GM18499 (cell line): ENCODE results near the gene ARL2.
"Not testable (repeated sequence)": the region's sequence is repeated elsewhere in the genome, so short reads cannot be mapped to it uniquely, and the experiment has no call there.

ENCODE experiments used
- ATAC-seq: cut with Tn5 transposase; IDR thresholded peaks from one replicate; pipeline ENCODE4 v1.9.1; 2021; ENCODE audit warnings: moderate number of reproducible peaks; ENCODE audit not compliant: insufficient read depth, unreplicated experiment

Gene ARL2

DNA sequence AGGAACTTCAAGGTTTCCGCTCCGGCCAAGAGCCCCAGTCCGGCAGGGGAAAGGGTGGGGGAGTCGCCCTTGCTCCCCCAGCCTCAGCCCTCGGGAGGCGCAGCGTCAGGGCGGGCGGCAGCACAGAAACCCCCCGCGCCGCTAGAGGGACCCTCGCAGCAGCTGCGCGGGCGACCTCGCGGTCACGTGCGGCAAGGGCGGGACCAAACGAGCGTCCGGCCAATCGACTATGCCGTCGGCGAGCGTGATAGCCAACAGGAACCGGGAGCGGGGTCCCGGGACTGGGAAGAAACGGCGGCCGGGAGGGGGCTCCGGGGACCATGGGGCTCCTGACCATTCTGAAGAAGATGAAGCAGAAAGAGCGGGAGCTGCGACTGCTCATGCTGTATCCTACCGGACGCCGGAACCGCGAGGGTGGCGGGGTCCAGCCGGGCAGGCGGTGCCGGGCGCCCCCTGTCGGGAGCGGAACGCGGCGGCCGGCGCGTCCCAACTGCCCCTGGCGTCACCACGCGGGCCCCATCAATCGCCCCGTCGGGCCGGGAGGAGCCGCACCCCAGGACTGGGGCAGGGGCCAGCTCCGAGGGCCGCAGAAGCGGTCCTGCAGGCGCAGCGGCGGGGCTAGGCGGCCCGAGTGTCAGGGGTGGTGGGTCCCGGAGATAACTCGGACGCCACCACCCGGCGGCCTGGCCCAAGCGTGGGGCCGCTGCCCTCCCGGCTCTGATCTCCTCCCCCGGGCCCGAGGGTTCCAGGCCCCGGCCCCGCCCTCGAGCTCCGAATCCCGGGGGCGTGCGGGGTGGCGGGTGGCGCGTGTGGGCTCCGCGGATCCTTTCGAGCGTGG is at the start of gene ARL2:
ARL2 (plus strand) TSS at position 273 of the 838 bp plus-strand sequence; CDS start at position 321, 48 bp downstream.
- ATAC-seq = peak; percentile 39

DNA sequence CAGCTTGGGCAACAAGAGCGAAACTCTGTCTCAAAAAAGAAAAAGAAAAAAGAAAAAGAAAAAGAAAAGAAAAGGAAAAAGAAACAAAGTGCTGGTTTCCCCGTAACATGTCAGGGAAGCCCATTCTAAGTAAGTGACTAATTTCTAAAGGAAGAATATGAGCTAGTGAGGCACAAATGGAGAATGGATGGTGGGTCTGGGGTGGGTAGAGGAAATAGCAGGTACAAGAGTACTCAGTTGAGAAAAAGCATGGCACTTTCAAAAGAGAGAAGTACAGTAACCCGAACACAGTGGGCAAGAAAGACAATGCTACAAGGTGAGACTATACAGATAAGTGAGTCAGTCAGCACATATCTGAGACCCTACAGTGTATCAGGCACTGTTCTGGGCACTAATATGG is 46.6 kb upstream of the ARL2 start:
- ATAC-seq = no peak

GRCh38 chr11:64969209-64969608 is 44.8 kb upstream of the ARL2 start:
- ATAC-seq = no peak

- no peak for ATAC-seq
Measured at GRCh38 chr11:64970731-64971151, 43.2 kb upstream of the ARL2 start.

DNA sequence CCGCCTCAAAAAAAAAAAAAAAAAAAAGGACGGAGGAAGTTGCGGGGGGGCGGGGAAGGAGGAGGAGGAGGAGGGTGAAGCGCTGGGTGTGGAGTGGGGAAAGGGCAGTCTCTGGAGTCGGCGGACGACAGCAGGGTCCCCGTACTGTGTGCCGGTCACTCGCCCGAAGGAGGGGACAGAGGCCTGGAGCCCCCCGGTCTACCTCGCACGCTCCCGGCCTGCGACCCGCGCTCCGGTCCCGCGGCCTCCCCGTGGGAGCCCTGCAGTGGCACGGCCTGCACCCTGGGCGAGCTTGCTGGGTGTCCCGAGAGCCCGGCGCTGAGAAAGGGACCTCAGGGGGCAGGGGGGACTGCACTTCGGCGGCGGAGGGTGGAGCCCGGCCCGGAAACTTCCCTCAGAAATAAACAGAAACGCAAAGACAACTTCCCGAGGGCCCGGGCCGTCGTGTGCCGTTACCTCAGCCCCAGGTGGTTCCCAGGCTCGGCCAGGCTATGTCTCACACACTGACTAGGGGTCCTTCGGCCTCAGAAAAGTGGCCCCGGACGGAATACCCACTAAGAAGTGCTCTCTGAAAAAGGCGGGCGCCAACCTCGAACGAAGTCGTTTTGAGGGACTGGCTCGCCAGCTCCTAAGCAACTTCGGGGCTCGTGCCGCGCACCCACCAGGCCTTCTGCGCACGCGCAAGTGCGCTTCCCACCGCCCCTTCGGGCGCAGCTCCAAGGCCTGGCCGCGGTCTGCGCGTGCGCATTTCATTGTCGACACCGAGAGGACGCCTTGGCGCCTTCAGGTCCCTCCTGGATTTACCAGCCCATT is 42.3 kb upstream of the ARL2 start, which contains the start of gene MAJIN:
MAJIN (minus strand) TSS at position 688 of the 813 bp plus-strand sequence. CDS start 12,703 bp downstream, outside the sequence.
- ATAC-seq = no peak

DNA sequence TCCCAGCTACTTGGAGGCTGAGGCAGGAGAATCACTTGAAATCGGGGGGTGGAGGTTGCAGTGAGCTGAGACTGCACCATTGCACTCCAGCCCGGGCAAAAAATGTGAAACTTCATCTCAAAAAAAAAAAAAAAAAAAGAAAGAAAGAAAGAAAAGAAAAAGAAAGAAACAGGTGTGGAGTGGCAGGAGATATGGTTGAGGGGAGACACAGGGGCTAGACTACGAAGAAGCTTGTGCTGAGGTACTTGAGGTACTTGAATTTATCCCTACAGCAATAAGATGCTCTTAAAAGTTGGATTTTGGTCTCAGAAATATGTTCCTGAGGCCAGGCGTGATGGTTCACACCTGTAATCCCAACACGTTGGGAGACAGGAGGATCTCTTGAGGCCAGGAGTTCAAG is 39.8 kb upstream of the ARL2 start:
- no peak for ATAC-seq

GRCh38 chr11:64976651-64977050 is 37.3 kb upstream of the ARL2 start:
- no peak for ATAC-seq

DNA sequence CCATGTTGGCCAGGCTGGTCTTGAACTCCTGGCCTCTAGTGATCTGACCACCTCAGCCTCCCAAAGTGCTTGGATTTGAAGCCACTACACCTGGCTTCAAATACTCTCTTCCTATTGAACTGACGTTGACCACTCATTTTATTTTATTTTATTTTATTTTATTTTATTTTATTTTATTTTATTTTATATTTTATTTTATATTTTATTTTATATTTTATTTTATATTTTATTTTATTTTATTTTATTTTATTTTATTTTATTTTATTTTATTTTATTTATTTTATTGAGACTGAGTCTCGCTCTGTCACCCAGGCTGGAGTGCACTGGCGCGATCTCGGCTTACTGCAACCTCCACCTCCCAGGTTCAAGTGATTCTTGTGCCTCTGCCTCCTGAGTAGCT is 30.6 kb upstream of the ARL2 start:
- ATAC-seq = not testable (repeated sequence)

GRCh38 chr11:64987998-64988854 is 25.7 kb upstream of the ARL2 start:
- no peak for ATAC-seq

DNA sequence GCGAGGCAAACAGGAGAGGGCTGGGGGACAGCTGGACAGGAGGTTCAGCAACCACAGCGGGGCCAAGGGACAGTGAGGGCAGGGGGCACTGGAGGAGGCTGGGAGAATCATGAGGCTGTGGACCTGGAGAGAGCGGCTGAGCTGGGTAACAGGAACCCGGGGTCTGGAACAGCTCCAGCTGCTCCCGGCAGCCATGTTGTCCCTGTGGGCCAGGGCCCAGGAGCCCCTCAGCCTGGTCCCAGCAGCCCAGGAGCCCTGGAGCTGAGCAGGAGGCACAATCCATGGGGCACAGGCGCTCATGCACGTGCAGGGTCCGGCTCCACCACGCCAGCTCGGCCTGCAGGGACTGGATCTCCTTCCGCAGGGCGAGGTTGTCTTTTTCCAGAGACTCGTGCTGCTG is 24.5 kb upstream of the ARL2 start:
- ATAC-seq = no peak

GRCh38 chr11:64990222-64990923 is 23.6 kb upstream of the ARL2 start:
- no peak for ATAC-seq

DNA sequence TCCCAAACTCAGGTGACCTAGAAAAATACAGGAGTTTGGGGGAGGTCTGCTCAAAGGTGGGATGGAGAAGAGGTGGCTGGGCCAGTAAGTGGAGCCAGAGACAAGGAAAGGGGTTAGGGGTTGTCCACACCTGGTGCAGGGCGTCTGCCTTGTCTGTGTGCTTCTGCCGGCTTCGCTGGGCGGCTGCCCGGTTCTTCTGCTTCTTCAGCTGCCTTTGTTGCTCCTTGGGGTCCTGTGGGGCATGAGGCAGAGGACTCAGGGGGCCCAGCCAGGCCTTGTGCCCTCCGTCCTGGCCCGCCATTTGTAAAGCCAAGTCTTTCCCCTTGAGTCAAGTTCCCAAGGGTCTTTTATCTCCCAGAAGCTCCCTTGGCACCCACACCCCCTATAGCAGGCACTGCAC is 19.6 kb upstream of the ARL2 start:
- no peak for ATAC-seq

GRCh38 chr11:64996327-64996709 is 17.6 kb upstream of the ARL2 start:
- ATAC-seq = no peak

DNA sequence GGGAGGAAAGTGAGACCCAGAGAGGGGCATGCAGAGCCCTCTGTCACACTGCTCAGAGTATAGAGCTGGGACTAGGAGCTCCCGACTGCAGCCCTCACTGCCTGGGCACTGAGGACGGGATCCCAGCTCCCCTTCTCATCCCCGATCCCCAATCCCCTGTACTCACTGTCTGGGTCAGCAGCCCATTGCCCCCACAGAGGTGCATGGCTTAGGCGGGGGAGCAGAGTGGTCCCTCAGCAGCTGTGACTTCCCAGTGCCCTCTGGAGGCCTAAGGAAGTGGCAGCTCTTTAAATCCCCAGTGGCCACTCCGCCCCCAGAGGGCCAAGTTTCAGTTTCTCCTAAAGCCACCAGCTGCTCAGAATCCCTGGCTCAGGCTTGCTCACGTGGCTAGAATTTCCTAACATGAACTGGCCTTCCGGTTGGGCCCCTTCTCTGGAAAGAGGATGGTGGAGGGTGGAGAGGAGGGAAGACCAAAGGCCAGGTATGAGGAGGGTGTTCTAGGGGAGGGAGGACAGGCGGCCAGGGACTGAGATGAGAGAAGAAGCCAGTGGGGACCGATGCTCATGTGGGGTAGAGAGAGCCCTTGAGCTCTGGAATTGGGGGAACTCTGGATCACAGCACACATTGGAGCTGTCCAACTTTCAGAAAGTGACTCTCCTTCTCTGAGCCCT is 17.1 kb upstream of the ARL2 start, which contains the start of gene BATF2:
BATF2 (minus strand) TSS at position 262 of the 671 bp plus-strand sequence; CDS start at position 205, 57 bp downstream.
- ATAC-seq = no peak

GRCh38 chr11:64998141-64998540 is 15.8 kb upstream of the ARL2 start:
- no peak for ATAC-seq

- no peak for ATAC-seq
Measured at GRCh38 chr11:64998690-64999431, 15.1 kb upstream of the ARL2 start.

GRCh38 chr11:64999478-64999877 is 14.5 kb upstream of the ARL2 start:
- ATAC-seq = no peak

DNA sequence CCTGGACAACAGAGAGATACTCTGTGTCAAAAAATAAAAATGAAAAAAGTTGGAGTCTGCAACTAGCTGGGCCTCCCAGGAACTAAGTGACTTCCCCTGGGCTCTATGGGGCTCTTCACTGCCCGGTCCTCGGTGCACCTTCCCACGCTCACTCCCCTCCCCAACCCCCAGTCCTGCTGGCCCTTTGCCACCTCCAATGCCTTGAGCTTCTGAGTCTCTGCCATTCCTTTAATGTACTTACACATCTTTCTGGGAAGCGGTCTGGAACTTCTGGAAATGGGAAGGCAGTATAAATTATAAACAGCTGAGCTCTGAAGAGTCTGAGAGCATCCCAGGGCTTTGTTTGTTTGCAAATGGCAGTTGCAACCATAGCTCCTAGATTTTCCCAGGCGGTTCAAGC is 11.3 kb upstream of the ARL2 start:
- ATAC-seq = no peak
